GM18909 (cell line): ENCODE measurements around the gene NUP214.
A peak's percentile ranks its signal among the peaks of the same experiment; 100 is the strongest.

ENCODE experiments used
- ATAC-seq: cut with Tn5 transposase; IDR thresholded peaks from one replicate; pipeline ENCODE4 v1.9.1; 2021; ENCODE audit warnings: mild to moderate bottlenecking; ENCODE audit not compliant: unreplicated experiment, poor library complexity

The NUP214 gene

GRCh38 chr9:131273146-131273855 lies 147.9 kb downstream of the NUP214 start:
- ATAC-seq = no peak

GRCh38 chr9:131273856-131274673 lies 148.7 kb downstream of the NUP214 start:
- ATAC-seq = no peak

- ATAC-seq = no peak
These were observed 149.4 kb downstream of the NUP214 start for GRCh38 chr9:131274674-131275331.

GRCh38 chr9:131275332-131276093 lies 150.1 kb downstream of the NUP214 start:
- ATAC-seq = no peak

- ATAC-seq = no peak
These were observed 150.9 kb downstream of the NUP214 start, which contains the start of gene FAM78A for GRCh38 chr9:131276094-131276888. FAM78A (minus strand) TSS chr9:131276510; CDS start chr9:131276179, 331 bp downstream.

- no peak for ATAC-seq
These were observed 151.5 kb downstream of the NUP214 start for GRCh38 chr9:131276891-131277286.

GRCh38 chr9:131277287-131277909 lies 152.0 kb downstream of the NUP214 start:
- no peak for ATAC-seq

- peak; percentile 34 for ATAC-seq
These were observed 152.7 kb downstream of the NUP214 start for GRCh38 chr9:131277910-131278701.

GRCh38 chr9:131278702-131279111 lies 153.3 kb downstream of the NUP214 start:
- ATAC-seq = no peak

GRCh38 chr9:131279196-131279862 lies 153.9 kb downstream of the NUP214 start:
- ATAC-seq = no peak

- ATAC-seq = no peak
These were observed 154.6 kb downstream of the NUP214 start for GRCh38 chr9:131279863-131280570.

- ATAC-seq = no peak
These were observed 155.3 kb downstream of the NUP214 start for GRCh38 chr9:131280660-131281059.

GRCh38 chr9:131281119-131281965 lies 156.0 kb downstream of the NUP214 start:
- no peak for ATAC-seq

- no peak for ATAC-seq
These were observed 156.8 kb downstream of the NUP214 start for GRCh38 chr9:131282175-131282574.

GRCh38 chr9:131282688-131283422 lies 157.5 kb downstream of the NUP214 start:
- ATAC-seq = no peak
